ENCODE results near the gene TTC39B. TPM values are rescaled to one million over a fixed set of nuclear protein-coding genes. Genes with fewer than 3 reads are reported as not detected.
"Not testable (repeated sequence)": the region's sequence is repeated elsewhere in the genome, so short reads cannot be mapped to it uniquely, and the experiment has no call there.

Gene TTC39B
- total and polyA plus RNA-seq, 9 donors: 1.4 to 4.3 (median 2.4) TPM

DNA sequence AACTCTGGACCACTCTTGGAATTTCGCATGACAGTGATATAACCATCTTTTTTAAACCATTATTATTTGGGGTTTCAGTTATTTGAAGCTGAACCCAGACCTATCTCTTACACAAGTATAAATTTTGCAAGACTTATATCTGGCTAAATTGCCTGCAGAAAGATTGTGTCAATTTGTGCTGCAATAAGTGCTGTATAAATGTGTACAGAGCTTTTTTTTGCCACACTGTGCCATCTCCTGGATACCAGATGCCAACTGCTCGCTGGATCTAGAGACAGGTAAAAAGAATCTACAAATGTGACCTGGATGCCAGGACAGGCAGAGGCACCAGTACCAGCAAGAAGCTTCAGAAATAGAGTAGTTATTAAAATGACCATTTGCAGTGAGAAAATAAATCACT lies 25.9 kb upstream of the TTC39B start:
- Histone ChIP-seq H3K4me1 (ENCODE audit: control insufficient read depth, insufficient read depth, low read length) (no peaks in the 10 kb centered on the region), H3K36me3 (ENCODE audit: control insufficient read depth, insufficient read depth, low read length) (no peaks in the 10 kb centered on the region), H3K27me3 (ENCODE audit: control insufficient read depth, insufficient read depth, low read length) (no peaks in the 10 kb centered on the region), H3K9me3 (replicated peaks; ENCODE audit: control insufficient read depth, low read depth, low read length) (no peaks in the 10 kb centered on the region), H3K27ac (ENCODE audit: low read length) (no peak overlapping the region), H3K4me3 (ENCODE audit: low read length) (no peak overlapping the region)
- 88% methylated on average over 1 of the region's 2 CpGs for WGBS (ENCODE audit: insufficient coverage)
- DNase-seq: no peak

DNA sequence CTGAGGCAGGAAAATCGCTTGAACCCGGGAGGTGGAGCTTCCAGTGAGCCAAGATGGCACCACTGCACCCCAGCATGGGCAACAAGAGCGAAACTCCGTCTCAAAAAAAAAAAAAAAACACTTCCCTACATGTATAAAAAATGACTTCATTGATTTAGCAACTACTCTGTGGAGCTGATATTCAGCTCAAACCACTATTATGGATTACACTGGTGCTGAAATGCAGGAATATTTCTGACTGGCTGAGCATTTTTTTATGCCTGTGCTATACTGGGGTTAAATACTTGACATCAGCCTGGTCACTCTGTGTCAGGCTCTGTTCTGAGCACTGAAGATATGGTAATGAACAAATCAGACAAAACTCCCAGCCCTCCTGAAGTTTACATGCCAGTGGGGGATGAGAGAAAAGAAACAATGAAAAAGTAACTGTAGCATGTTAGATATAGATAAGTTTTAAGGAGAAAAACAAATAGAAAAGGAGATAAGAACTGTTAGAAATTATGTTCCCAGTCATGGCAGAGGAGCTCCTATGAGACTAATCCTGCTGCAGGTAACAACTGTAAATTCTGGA lies 22.6 kb upstream of the TTC39B start:
- WGBS (ENCODE audit: insufficient coverage): 100% methylated on average over 2 of the region's 4 CpGs
- no peak for DNase-seq

DNA sequence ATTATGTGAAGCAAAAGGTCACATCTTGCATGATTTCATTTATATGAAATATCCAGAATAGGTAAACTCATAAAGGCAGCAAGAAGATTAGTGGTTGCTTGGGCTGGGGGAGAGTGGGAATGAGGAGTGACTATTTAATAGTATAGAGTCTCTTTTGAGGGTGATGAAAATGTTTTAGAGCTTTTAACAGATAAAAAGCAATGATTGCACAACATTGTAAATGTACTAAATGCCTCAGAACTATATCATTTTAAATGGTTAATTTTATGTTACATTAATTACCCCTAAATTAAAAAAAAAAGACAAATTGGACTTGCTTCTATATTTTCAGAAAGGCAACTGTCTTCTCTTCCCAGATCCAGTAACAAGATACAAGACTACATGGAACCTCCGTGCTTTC lies 21.9 kb upstream of the TTC39B start:
- DNase-seq: no peak
- 70% methylated on average over 1 of the region's 1 CpG for whole genome bisulfite sequencing (ENCODE audit: insufficient coverage)
- Histone ChIP-seq H3K4me3 (ENCODE audit: low read length) (no peak overlapping the region), H3K36me3 (ENCODE audit: control insufficient read depth, insufficient read depth, low read length) (no peaks in the 10 kb centered on the region), H3K27ac (ENCODE audit: low read length) (no peak overlapping the region), H3K4me1 (ENCODE audit: control insufficient read depth, insufficient read depth, low read length) (no peaks in the 10 kb centered on the region), H3K9me3 (replicated peaks; ENCODE audit: control insufficient read depth, low read depth, low read length) (peaks cover 2% of the 10 kb centered on the region), H3K27me3 (ENCODE audit: control insufficient read depth, insufficient read depth, low read length) (no peaks in the 10 kb centered on the region)

More for the DNA sequence above, 22.6 kb upstream of the TTC39B start:
- Histone ChIP-seq H3K4me3 (ENCODE audit: low read length) (no peak overlapping the region), H3K36me3 (ENCODE audit: control insufficient read depth, insufficient read depth, low read length) (no peaks in the 10 kb centered on the region), H3K27ac (ENCODE audit: low read length) (no peak overlapping the region), H3K9me3 (replicated peaks; ENCODE audit: control insufficient read depth, low read depth, low read length) (no peaks in the 10 kb centered on the region), H3K4me1 (ENCODE audit: control insufficient read depth, insufficient read depth, low read length) (no peaks in the 10 kb centered on the region), H3K27me3 (ENCODE audit: control insufficient read depth, insufficient read depth, low read length) (no peaks in the 10 kb centered on the region)

DNA sequence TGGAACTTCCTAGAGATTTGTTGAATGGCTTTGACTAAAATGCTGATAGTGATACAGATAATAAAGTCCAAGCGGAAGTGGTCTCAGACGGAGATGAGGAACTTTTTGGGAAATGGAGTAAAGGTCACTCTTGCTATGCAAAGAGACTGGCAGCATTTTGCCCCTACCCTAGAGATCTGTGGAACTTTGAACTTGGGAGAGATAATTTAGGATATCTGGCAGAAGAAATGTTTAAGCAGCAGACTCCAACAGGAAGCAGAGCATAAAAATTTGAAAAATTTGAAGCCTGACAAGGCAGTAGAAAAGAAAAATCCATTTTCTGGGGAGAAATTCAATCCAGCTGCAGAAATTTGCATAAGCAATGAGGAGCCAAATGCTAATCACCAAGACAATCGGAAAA lies 15.7 kb upstream of the TTC39B start:
- not testable (repeated sequence) for DNase-seq
- WGBS (ENCODE audit: insufficient coverage): 81% methylated on average over 3 of the region's 3 CpGs

DNA sequence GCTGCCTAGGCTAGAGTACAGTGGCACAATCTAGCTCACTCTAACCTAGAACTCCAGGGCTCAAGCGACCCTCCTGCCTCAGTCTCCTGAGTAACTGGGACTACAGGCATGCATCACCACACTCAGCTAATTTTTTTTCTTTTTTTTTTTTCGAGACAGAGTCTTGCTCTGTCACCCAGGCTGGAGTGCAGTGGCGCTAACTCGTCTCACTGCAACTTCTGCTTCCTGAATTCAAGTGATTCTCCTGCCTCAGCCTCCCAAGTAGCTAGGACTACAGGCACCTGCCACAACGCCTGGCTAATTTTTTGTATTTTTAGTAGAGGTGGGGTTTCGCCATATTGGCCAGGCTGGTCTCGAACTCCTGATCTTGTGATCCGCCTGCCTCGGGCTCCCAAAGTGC lies 12.6 kb upstream of the TTC39B start:
- H3K36me3 ChIP-seq (ENCODE audit: control insufficient read depth, insufficient read depth, low read length); H3K27me3 ChIP-seq (ENCODE audit: control insufficient read depth, insufficient read depth, low read length); H3K4me1 ChIP-seq (ENCODE audit: control insufficient read depth, insufficient read depth, low read length); DNase-seq; H3K4me3 ChIP-seq (ENCODE audit: low read length); H3K9me3 ChIP-seq (replicated peaks; ENCODE audit: control insufficient read depth, low read depth, low read length); H3K27ac ChIP-seq (ENCODE audit: low read length): not testable (repeated sequence)
- 85% methylated on average over 6 of the region's 9 CpGs for WGBS (ENCODE audit: insufficient coverage)

More for the DNA sequence above, 15.7 kb upstream of the TTC39B start:
- not testable (repeated sequence) for H3K27me3 ChIP-seq (ENCODE audit: control insufficient read depth, insufficient read depth, low read length); H3K9me3 ChIP-seq (replicated peaks; ENCODE audit: control insufficient read depth, low read depth, low read length); H3K4me3 ChIP-seq (ENCODE audit: low read length); H3K4me1 ChIP-seq (ENCODE audit: control insufficient read depth, insufficient read depth, low read length); H3K36me3 ChIP-seq (ENCODE audit: control insufficient read depth, insufficient read depth, low read length); H3K27ac ChIP-seq (ENCODE audit: low read length)

DNA sequence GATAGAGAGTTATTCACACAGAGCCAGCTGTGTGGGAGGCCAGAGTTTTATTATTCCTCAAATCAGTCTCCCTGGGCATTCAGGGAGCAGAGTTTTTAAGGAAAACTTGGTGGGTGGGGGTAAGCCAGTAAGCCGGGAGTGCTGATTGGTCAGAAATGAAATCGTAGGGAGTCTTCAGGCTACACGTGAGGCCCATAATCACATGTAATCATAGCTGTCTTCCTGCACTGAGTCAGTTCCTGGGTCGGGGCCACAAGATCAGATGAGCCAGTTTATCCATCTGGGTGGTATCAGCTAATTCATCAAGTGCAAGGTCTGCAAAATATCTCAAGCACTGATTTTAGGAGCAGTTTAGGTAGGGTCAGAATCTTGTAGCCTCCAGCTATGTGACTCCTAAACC lies 10.8 kb upstream of the TTC39B start:
- H3K4me1 ChIP-seq (ENCODE audit: control insufficient read depth, insufficient read depth, low read length): no peaks in the 10 kb centered on the region
- no peak overlapping the region for H3K4me3 ChIP-seq (ENCODE audit: low read length)
- H3K27ac ChIP-seq (ENCODE audit: low read length): no peak overlapping the region
- no peaks in the 10 kb centered on the region for H3K36me3 ChIP-seq (ENCODE audit: control insufficient read depth, insufficient read depth, low read length)
- no peaks in the 10 kb centered on the region for H3K9me3 ChIP-seq (replicated peaks; ENCODE audit: control insufficient read depth, low read depth, low read length)
- no peak for DNase-seq
- no peaks in the 10 kb centered on the region for H3K27me3 ChIP-seq (ENCODE audit: control insufficient read depth, insufficient read depth, low read length)
- 61% methylated on average over 4 of the region's 4 CpGs for WGBS (ENCODE audit: insufficient coverage)

DNA sequence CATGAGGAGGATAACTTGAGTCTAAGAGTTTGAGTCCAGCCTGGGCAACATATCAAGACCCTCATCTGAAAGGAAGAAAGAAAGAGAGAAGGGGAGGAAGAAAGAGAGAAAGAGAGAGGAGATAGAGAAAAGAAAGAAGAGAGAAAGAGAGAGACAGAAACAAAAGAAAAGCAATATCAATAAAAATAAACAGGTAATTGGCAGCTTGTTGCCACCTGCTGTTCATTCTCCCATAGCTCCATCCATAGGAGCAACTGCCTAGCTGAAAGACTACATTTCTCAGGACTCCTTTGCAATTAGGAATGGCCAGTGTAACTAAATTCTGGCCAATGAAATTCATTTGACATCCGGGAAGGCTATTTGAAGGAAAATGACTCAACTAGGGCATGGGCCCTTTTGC lies 4.6 kb upstream of the TTC39B start:
- peaks cover 4% of the 10 kb centered on the region for H3K4me1 ChIP-seq (ENCODE audit: control insufficient read depth, insufficient read depth, low read length)
- H3K27me3 ChIP-seq (ENCODE audit: control insufficient read depth, insufficient read depth, low read length): no peaks in the 10 kb centered on the region
- no peak for DNase-seq
- H3K4me3 ChIP-seq (ENCODE audit: low read length): no peak overlapping the region
- no peaks in the 10 kb centered on the region for H3K36me3 ChIP-seq (ENCODE audit: control insufficient read depth, insufficient read depth, low read length)
- WGBS (ENCODE audit: insufficient coverage): no CpG with 5 or more reads among the region's 1 CpG
- no peak overlapping the region for H3K27ac ChIP-seq (ENCODE audit: low read length)
- H3K9me3 ChIP-seq (replicated peaks; ENCODE audit: control insufficient read depth, low read depth, low read length): no peaks in the 10 kb centered on the region

DNA sequence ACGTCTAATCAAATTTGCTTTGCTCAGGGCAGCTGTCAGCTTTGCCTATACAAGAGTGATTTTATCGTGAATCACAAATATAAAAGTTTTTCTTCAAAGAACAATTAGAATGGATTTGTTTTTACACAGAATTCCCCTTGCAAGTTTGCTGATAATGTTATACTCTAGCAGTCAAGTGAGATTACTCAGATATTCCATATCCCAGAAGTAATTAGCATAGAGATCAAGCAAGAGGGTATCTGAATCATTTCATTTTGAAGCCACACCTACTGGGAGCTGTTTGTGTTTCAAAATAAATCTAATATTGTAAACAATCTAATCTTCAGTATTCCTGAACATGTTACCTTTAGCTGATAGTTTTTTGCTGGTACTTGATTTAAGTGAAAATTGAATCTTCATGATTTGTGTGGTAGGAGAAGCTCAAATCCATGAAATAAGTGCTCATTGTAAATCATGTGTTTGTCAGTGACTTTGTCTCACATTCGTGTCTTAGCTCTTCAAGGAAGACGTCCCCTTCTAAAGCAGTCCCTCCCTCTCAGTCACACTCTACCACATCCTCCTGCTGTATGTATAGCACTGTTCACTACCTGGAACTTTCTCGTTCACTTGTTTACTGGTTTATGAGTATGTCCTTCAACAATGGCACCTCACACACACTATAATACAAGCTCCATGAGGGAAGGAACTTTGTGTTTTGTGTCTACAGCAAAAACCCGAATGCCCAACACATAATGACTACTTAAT lies 3.3 kb upstream of the TTC39B start:
- Histone ChIP-seq H3K27me3 (ENCODE audit: control insufficient read depth, insufficient read depth, low read length) (no peaks in the 10 kb centered on the region), H3K36me3 (ENCODE audit: control insufficient read depth, insufficient read depth, low read length) (no peaks in the 10 kb centered on the region), H3K4me1 (ENCODE audit: control insufficient read depth, insufficient read depth, low read length) (peaks cover 13% of the 10 kb centered on the region), H3K4me3 (ENCODE audit: low read length) (no peak overlapping the region), H3K9me3 (replicated peaks; ENCODE audit: control insufficient read depth, low read depth, low read length) (no peaks in the 10 kb centered on the region), H3K27ac (ENCODE audit: low read length) (no peak overlapping the region)
- WGBS (ENCODE audit: insufficient coverage): 40% methylated on average over 1 of the region's 6 CpGs
- DNase-seq: no peak

DNA sequence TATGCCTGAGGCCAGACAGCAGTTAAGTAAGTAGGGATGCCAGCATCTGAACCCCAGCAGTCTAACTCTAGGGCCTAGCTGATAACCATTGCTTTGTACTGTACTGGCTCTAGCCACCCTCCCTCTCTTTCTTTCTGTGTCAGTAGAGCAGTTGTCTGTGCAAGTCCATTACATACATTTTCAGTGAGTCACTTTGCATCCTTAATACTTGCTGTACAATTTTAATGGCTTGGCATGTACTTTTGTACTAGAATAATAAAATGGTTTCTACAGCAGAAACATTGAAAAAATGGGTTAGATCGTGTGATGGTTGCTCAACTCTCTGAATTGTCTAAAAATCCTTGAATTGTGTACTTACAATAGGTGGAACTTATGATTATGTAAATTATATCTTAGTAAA lies 1.5 kb upstream of the TTC39B start:
- no peak for DNase-seq
- Histone ChIP-seq H3K27ac (ENCODE audit: low read length) (no peak overlapping the region), H3K4me3 (ENCODE audit: low read length) (no peak overlapping the region), H3K9me3 (replicated peaks; ENCODE audit: control insufficient read depth, low read depth, low read length) (no peaks in the 10 kb centered on the region), H3K36me3 (ENCODE audit: control insufficient read depth, insufficient read depth, low read length) (no peaks in the 10 kb centered on the region), H3K4me1 (ENCODE audit: control insufficient read depth, insufficient read depth, low read length) (peaks cover 13% of the 10 kb centered on the region), H3K27me3 (ENCODE audit: control insufficient read depth, insufficient read depth, low read length) (no peaks in the 10 kb centered on the region)
- WGBS (ENCODE audit: insufficient coverage): no CpG with 5 or more reads among the region's 1 CpG

DNA sequence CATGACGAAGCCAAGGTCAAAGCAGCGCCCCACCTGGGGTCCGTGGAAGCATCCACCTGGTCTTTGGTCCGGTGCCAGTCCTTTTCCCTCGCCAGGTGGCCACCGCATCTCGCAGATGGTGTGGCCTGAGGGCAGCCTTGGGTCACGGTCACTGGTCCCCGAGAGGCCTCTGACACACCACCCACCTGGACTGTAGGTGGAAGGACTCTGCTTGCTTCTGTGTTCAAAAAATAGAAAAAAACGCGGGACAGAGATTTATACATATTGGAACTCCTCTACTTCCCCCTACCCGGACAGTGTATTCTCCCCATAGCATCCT lies 466 bp upstream of the TTC39B start:
- WGBS (ENCODE audit: insufficient coverage): 0% methylated on average over 3 of the region's 12 CpGs
- no peaks in the 10 kb centered on the region for H3K27me3 ChIP-seq (ENCODE audit: control insufficient read depth, insufficient read depth, low read length)
- peaks cover 13% of the 10 kb centered on the region for H3K4me1 ChIP-seq (ENCODE audit: control insufficient read depth, insufficient read depth, low read length)
- DNase-seq: no peak
- H3K9me3 ChIP-seq (replicated peaks; ENCODE audit: control insufficient read depth, low read depth, low read length): no peaks in the 10 kb centered on the region
- H3K4me3 ChIP-seq (ENCODE audit: low read length): peak overlapping the region; percentile 85
- no peak overlapping the region for H3K27ac ChIP-seq (ENCODE audit: low read length)
- H3K36me3 ChIP-seq (ENCODE audit: control insufficient read depth, insufficient read depth, low read length): no peaks in the 10 kb centered on the region

Measured in muscle of leg (tissue), 11 donors.